GM18502 (cell line): ENCODE measurements around the gene CD79A.

Source experiments
- ATAC-seq: cut with Tn5 transposase; IDR thresholded peaks from one replicate; pipeline ENCODE4 v1.9.1; 2021; ENCODE audit warnings: mild to moderate bottlenecking; ENCODE audit not compliant: unreplicated experiment, poor library complexity

CD79A gene

GRCh38 chr19:41883463-41883820, 6.4 kb downstream of the CD79A start:
- ATAC-seq = no peak

GRCh38 chr19:41883821-41884733, 7.0 kb downstream of the CD79A start:
- peak; percentile 75 for ATAC-seq

GRCh38 chr19:41886761-41887710, 10.0 kb downstream of the CD79A start:
- ATAC-seq = no peak

- no peak for ATAC-seq
Observed at GRCh38 chr19:41887711-41888382, 10.8 kb downstream of the CD79A start.

- no peak for ATAC-seq
Observed at GRCh38 chr19:41888926-41889325, 11.8 kb downstream of the CD79A start.

GRCh38 chr19:41889896-41890295, 12.8 kb downstream of the CD79A start:
- ATAC-seq = no peak

GRCh38 chr19:41890936-41891335, 13.9 kb downstream of the CD79A start:
- no peak for ATAC-seq

GRCh38 chr19:41892173-41892902, 15.3 kb downstream of the CD79A start:
- ATAC-seq = no peak

- ATAC-seq = no peak
Observed at GRCh38 chr19:41893899-41894298, 16.8 kb downstream of the CD79A start.

- no peak for ATAC-seq
Observed at GRCh38 chr19:41894350-41894749, 17.3 kb downstream of the CD79A start.

- no peak for ATAC-seq
Observed at GRCh38 chr19:41895745-41896580, 18.9 kb downstream of the CD79A start.

GRCh38 chr19:41896581-41896942, 19.5 kb downstream of the CD79A start:
- ATAC-seq = no peak

- ATAC-seq = no peak
Observed at GRCh38 chr19:41897181-41897580, 20.1 kb downstream of the CD79A start.

GRCh38 chr19:41897820-41898219, 20.7 kb downstream of the CD79A start:
- no peak for ATAC-seq

GRCh38 chr19:41898235-41898634, 21.2 kb downstream of the CD79A start:
- no peak for ATAC-seq

GRCh38 chr19:41901707-41902360, 24.8 kb downstream of the CD79A start:
- no peak for ATAC-seq

- no peak for ATAC-seq
Observed at GRCh38 chr19:41902594-41902993, 25.5 kb downstream of the CD79A start.

- no peak for ATAC-seq
Observed at GRCh38 chr19:41903193-41903953, 26.3 kb downstream of the CD79A start.
